Lower leg skin (tissue), 4 donors: Measurements from ENCODE around the gene DBN1. TPM values are rescaled to one million over a fixed set of nuclear protein-coding genes. Genes with fewer than 3 reads are reported as not detected.

Source experiments
- DNase-seq, 2 donors: peaks; one replicate each; pipeline ENCODE4 v3.0.0-alpha.2; 2019; ENCODE audit warnings: low spot score in 2 of 2
- H3K4me3 ChIP-seq: fragments of 200-600 bp; sonication (generic); 2 replicates; pipeline ENCODE4 v1.5.1; 2017; ENCODE audit warnings: mild to moderate bottlenecking, low read depth; ENCODE audit not compliant: poor library complexity, severe bottlenecking
- POLR2A ChIP-seq, 2 donors: fragments of 450-650 bp; IDR thresholded peaks; one replicate each; pipeline ENCODE4 v1.6.1; 2016 to 2017; ENCODE audit warnings: antibody characterized with exemption in 2 of 2, mild to moderate bottlenecking in 1 of 2, moderate library complexity in 1 of 2
- WGBS, 2 donors: methylation state at CpG; one replicate each; pipeline ENCODE4 v1.1.5; 2018; 5-methylcytosine and 5-hydroxymethylcytosine counted together
- intact Hi-C: fragments of 100-400 bp; cut with DNase I; formaldehyde crosslinking; loops from one replicate; pipeline ENCODE4 v1.15.0; 2023; ENCODE audit warnings: low total_unique reads
- total RNA-seq, 4 donors: library from RNA; depleted of rRNA; stranded (reverse); fragments of >200 nt; gene quantifications; one replicate each; pipeline ENCODE4 v1.1.0, GENCODE V29; 2016
- TF ChIP-seq, protein P1 (sequence below), 3 donors: fragments of 450-650 bp; IDR thresholded peaks; one replicate each; pipeline ENCODE4 v1.5.1; 2016; ENCODE audit warnings: antibody characterized with exemption in 3 of 3, mild to moderate bottlenecking in 3 of 3, moderate library complexity in 2 of 3

DBN1 gene
- total RNA-seq, 4 donors from 2014 or later = 14.0 to 65.5 (median 27.6) TPM

DNA sequence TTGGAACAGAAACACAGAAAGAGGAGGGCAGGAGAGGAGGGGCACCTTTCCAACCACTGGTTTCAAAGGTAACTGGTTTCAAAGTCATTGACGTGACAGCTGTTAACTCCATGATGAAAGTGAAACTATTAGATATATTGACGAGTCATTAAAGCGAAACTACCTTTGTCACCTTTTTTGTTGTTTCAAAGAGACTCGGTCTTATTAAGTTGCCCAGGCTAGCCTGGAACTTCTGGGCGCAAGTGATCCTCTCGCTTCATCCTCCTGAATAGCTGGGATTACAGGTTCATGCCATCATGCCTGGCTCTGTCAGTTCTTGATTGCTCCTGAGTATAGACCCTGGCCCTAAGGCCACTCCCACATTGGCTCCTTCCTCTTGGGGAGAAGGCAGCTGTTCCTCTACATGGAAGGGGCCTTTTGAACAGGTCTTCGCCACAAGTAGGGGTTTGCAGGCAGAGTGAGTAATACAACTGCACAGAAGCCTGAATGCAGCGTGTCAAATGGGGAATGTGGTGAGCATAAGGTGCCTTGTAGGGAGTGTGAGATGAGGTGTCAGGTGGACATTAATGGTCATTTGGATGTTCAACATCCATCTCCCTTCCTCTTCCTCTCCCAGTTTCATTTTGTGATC is 60.7 kb downstream of the DBN1 start:
- DNase-seq = no peak
- H3K4me3 ChIP-seq = no peak overlapping the region
- intact Hi-C loops = no loop called here
- TF ChIP-seq POLR2A (IDR thresholded peaks at IDR 0.05) = no peak
- TF ChIP-seq, protein P1, sequence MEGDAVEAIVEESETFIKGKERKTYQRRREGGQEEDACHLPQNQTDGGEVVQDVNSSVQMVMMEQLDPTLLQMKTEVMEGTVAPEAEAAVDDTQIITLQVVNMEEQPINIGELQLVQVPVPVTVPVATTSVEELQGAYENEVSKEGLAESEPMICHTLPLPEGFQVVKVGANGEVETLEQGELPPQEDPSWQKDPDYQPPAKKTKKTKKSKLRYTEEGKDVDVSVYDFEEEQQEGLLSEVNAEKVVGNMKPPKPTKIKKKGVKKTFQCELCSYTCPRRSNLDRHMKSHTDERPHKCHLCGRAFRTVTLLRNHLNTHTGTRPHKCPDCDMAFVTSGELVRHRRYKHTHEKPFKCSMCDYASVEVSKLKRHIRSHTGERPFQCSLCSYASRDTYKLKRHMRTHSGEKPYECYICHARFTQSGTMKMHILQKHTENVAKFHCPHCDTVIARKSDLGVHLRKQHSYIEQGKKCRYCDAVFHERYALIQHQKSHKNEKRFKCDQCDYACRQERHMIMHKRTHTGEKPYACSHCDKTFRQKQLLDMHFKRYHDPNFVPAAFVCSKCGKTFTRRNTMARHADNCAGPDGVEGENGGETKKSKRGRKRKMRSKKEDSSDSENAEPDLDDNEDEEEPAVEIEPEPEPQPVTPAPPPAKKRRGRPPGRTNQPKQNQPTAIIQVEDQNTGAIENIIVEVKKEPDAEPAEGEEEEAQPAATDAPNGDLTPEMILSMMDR (IDR thresholded peaks at IDR 0.05) = no peak
- 67 to 79% methylated on average over 8 of the region's 8 CpGs for WGBS, 2 donors

- no peak for TF ChIP-seq POLR2A (IDR thresholded peaks at IDR 0.05)
- TF ChIP-seq, protein P1 (IDR thresholded peaks at IDR 0.05) = no peak
- no peak overlapping the region for H3K4me3 ChIP-seq
- intact Hi-C loops = no loop called here
- 74 to 90% methylated on average over 3 of the region's 3 CpGs for WGBS, 2 donors
- no peak for DNase-seq
Measured at GRCh38 chr5:177410575-177410974, 62.9 kb downstream of the DBN1 start.

- TF ChIP-seq POLR2A (IDR thresholded peaks at IDR 0.05) = no peak
- TF ChIP-seq, protein P1 (IDR thresholded peaks at IDR 0.05) = no peak
- no peak for DNase-seq
- no peak within 1 kb of the TSS for H3K4me3 ChIP-seq
- intact Hi-C loops = no loop called here
- WGBS, 2 donors = 87 to 89% methylated on average over 9 of the region's 9 CpGs
Measured at GRCh38 chr5:177409043-177409801, 64.2 kb downstream of the DBN1 start, which contains the start of gene F12. F12 (minus strand) TSS chr5:177409564; CDS start chr5:177409527, 37 bp downstream.

Other genes starting within 250 kb of the DBN1 start
- 10 to 100 TPM; 52.2 to 98.5 (median 73.7) TPM for gene RAB24, start 169.9 kb downstream of the DBN1 start, total RNA-seq
- 100 to 1,000 TPM in 2 of 4 donors, 10 to 100 TPM in 2; 60.7 to 122 (median 96.7) TPM for gene PRELID1, start 169.8 kb downstream of the DBN1 start, total RNA-seq
- 10 to 100 TPM in 2 of 4 donors, 1 to 10 TPM in 2; 4.9 to 19.8 (median 13.2) TPM for gene MXD3, start 161.7 kb downstream of the DBN1 start, total RNA-seq
- 100 to 1,000 TPM; 139 to 191 (median 166) TPM for gene LMAN2, start 122.0 kb downstream of the DBN1 start, total RNA-seq
- 10 to 100 TPM; 28.6 to 38.3 (median 37.2) TPM for gene RGS14, start 115.7 kb downstream of the DBN1 start, total RNA-seq
- gene SLC34A1, start 89.2 kb downstream of the DBN1 start, total RNA-seq = under 1 TPM in 2 of 4 donors, not detected in 2; 0.12 to 0.39 TPM
- not detected for gene PFN3, start 73.0 kb downstream of the DBN1 start, total RNA-seq
- gene F12, start 64.1 kb downstream of the DBN1 start, total RNA-seq = 10 to 100 TPM in 2 of 4 donors, 1 to 10 TPM in 2; 1.9 to 14.5 (median 10.1) TPM
- gene GRK6, start 47.0 kb downstream of the DBN1 start, total RNA-seq = 10 to 100 TPM; 29.5 to 56.7 (median 38.1) TPM
- 10 to 100 TPM in 1 of 4 donors, 1 to 10 TPM in 3; 5.4 to 10.2 (median 8.0) TPM for gene PRR7, start 26.8 kb downstream of the DBN1 start, total RNA-seq
- gene PDLIM7, start 24.0 kb upstream of the DBN1 start, total RNA-seq = 10 to 100 TPM; 11.8 to 31.7 (median 23.5) TPM
- 1 to 10 TPM; 1.5 to 4.0 (median 2.0) TPM for gene DOK3, start 36.2 kb upstream of the DBN1 start, total RNA-seq
- 100 to 1,000 TPM in 1 of 4 donors, 10 to 100 TPM in 3; 70.7 to 108 (median 88.6) TPM for gene DDX41, start 43.3 kb upstream of the DBN1 start, total RNA-seq
- gene FAM193B, start 80.9 kb upstream of the DBN1 start, total RNA-seq = 100 to 1,000 TPM in 1 of 4 donors, 10 to 100 TPM in 3; 57.0 to 128 (median 69.7) TPM
- gene TMED9, start 118.6 kb upstream of the DBN1 start, total RNA-seq = 10 to 100 TPM; 70.4 to 95.7 (median 80.4) TPM
- 10 to 100 TPM; 11.8 to 17.8 (median 16.4) TPM for gene B4GALT7, start 126.5 kb upstream of the DBN1 start, total RNA-seq